ENCODE data around the gene FAM118B. TPM values are rescaled to one million over a fixed set of nuclear protein-coding genes. Genes with fewer than 3 reads are reported as not detected.

The FAM118B gene
- total RNA-seq, 3 donors from 2014 or later (not counting 1 experiment from before 2014, with no cell fraction given): 5.4 to 9.7 (median 7.8) TPM

GRCh38 chr11:126186025-126186698 lies 25.4 kb upstream of the FAM118B start:
- WGBS (ENCODE audit: insufficient coverage): 86% methylated on average over 15 of the region's 15 CpGs
- intact Hi-C loops (cut with micrococcal nuclease): no loop called here
- Mint-ChIP-seq H3K27ac (no peak overlapping the region), H3K27me3 (ENCODE audit: low read depth in 2 of 2) (peaks cover 0 to 3% of the 10 kb centered on the region in 2 donors), H3K4me3 (no peak overlapping the region), H3K9me3 (no peaks in the 10 kb centered on the region), H3K4me1 (peaks cover 0 to 26% of the 10 kb centered on the region in 2 donors), H3K36me3 (no peaks in the 10 kb centered on the region)
- no peak overlapping the region for H3K4me3 ChIP-seq (ENCODE audit: low read length)
- no peak for TF ChIP-seq CTCF (IDR thresholded peaks at IDR 0.05)
- H3K27ac ChIP-seq (ENCODE audit: low read length): no peak overlapping the region
- no peaks in the 10 kb centered on the region for H3K9me3 ChIP-seq (ENCODE audit: control insufficient read depth, insufficient read depth, low read length)
- no peak for ATAC-seq
- no peak for DNase-seq
- peaks cover 2% of the 10 kb centered on the region for H3K27me3 ChIP-seq (ENCODE audit: control insufficient read depth, insufficient read depth, low read length)
- H3K4me1 ChIP-seq (ENCODE audit: control insufficient read depth, insufficient read depth, low read length): peaks cover 8% of the 10 kb centered on the region
- H3K36me3 ChIP-seq (ENCODE audit: control insufficient read depth, insufficient read depth, low read length): peaks cover 2% of the 10 kb centered on the region

GRCh38 chr11:126186708-126187529 lies 24.7 kb upstream of the FAM118B start:
- intact Hi-C loops (cut with micrococcal nuclease): no loop called here
- no peaks in the 10 kb centered on the region for H3K36me3 Mint-ChIP-seq
- 84% methylated on average over 22 of the region's 22 CpGs for WGBS (ENCODE audit: insufficient coverage)
- no peak for TF ChIP-seq CTCF (IDR thresholded peaks at IDR 0.05)
- H3K9me3 Mint-ChIP-seq: no peaks in the 10 kb centered on the region
- Histone ChIP-seq H3K27ac (ENCODE audit: low read length) (no peak overlapping the region), H3K36me3 (ENCODE audit: control insufficient read depth, insufficient read depth, low read length) (peaks cover 6% of the 10 kb centered on the region), H3K4me3 (ENCODE audit: low read length) (no peak overlapping the region), H3K4me1 (ENCODE audit: control insufficient read depth, insufficient read depth, low read length) (peaks cover 4% of the 10 kb centered on the region), H3K9me3 (ENCODE audit: control insufficient read depth, insufficient read depth, low read length) (no peaks in the 10 kb centered on the region), H3K27me3 (ENCODE audit: control insufficient read depth, insufficient read depth, low read length) (no peaks in the 10 kb centered on the region)
- no peak overlapping the region for H3K27ac Mint-ChIP-seq
- peaks cover 0 to 3% of the 10 kb centered on the region in 2 donors for H3K27me3 Mint-ChIP-seq (ENCODE audit: low read depth in 2 of 2)
- DNase-seq (no peak), ATAC-seq (no peak)
- peaks cover 0 to 19% of the 10 kb centered on the region in 2 donors for H3K4me1 Mint-ChIP-seq
- no peak overlapping the region for H3K4me3 Mint-ChIP-seq

GRCh38 chr11:126188332-126189108 lies 23.1 kb upstream of the FAM118B start:
- no peak overlapping the region for H3K4me3 ChIP-seq (ENCODE audit: low read length)
- H3K4me1 ChIP-seq (ENCODE audit: control insufficient read depth, insufficient read depth, low read length): no peaks in the 10 kb centered on the region
- H3K36me3 ChIP-seq (ENCODE audit: control insufficient read depth, insufficient read depth, low read length): peaks cover 14% of the 10 kb centered on the region
- intact Hi-C loops (cut with micrococcal nuclease): no loop called here
- no peak for ATAC-seq
- H3K27ac ChIP-seq (ENCODE audit: low read length): no peak overlapping the region
- Mint-ChIP-seq H3K4me3 (no peak overlapping the region), H3K27ac (no peak overlapping the region), H3K4me1 (peaks cover 0 to 5% of the 10 kb centered on the region in 2 donors), H3K36me3 (no peaks in the 10 kb centered on the region), H3K27me3 (ENCODE audit: low read depth in 2 of 2) (no peaks in the 10 kb centered on the region), H3K9me3 (no peaks in the 10 kb centered on the region)
- no peaks in the 10 kb centered on the region for H3K27me3 ChIP-seq (ENCODE audit: control insufficient read depth, insufficient read depth, low read length)
- DNase-seq: no peak
- no peak for TF ChIP-seq CTCF (IDR thresholded peaks at IDR 0.05)
- H3K9me3 ChIP-seq (ENCODE audit: control insufficient read depth, insufficient read depth, low read length): no peaks in the 10 kb centered on the region
- 78% methylated on average over 15 of the region's 15 CpGs for WGBS (ENCODE audit: insufficient coverage)

Data from natural killer cell (primary cell).